Activated naive CD8-positive, alpha-beta T cell (primary cell): Measurements from ENCODE around the gene TMEM45A.
"Not testable (repeated sequence)": the region's sequence is repeated elsewhere in the genome, so short reads cannot be mapped to it uniquely, and the experiment has no call there.

Experiments used
- H3K27ac Mint-ChIP-seq: one replicate; pipeline ENCODE4 v1.8.0; 2021; ENCODE audit warnings: mixed read lengths
- H3K27me3 Mint-ChIP-seq: one replicate; pipeline ENCODE4 v1.8.0; 2021; ENCODE audit warnings: mixed read lengths
- H3K36me3 Mint-ChIP-seq: one replicate; pipeline ENCODE4 v1.8.0; 2021; ENCODE audit warnings: mixed read lengths
- H3K4me1 Mint-ChIP-seq: one replicate; pipeline ENCODE4 v1.8.0; 2021; ENCODE audit warnings: low read depth, mixed read lengths
- H3K4me3 Mint-ChIP-seq: one replicate; pipeline ENCODE4 v1.8.0; 2021; ENCODE audit warnings: mild to moderate bottlenecking, mixed read lengths
- H3K9me3 Mint-ChIP-seq: one replicate; pipeline ENCODE4 v1.8.0; 2021; ENCODE audit warnings: low read depth, mixed read lengths

The TMEM45A gene

DNA sequence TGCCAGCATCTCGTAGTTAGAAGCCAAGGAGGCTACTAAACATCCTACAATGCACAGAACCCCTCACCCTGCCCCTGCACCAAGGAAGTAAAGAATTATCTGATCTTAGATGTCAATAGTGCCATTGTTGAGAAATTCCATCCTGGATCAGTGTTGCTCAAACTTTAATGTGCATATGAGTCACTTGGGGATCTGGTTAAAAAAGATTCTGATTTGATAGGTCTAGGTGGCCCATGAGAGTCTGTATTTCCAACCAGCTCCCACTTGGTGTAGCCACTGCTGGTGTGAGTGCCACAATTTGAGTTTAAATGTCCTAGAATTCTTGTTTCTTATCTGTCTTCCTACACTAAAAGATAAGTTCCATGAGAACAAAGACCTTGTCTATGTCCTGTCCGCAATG lies 43.7 kb downstream of the TMEM45A start:
- Mint-ChIP-seq H3K4me1 (no peaks in the 10 kb centered on the region), H3K36me3 (no peaks in the 10 kb centered on the region), H3K9me3 (peaks cover 3% of the 10 kb centered on the region), H3K27ac (no peak overlapping the region), H3K4me3 (no peak overlapping the region), H3K27me3 (peaks cover 2% of the 10 kb centered on the region)

DNA sequence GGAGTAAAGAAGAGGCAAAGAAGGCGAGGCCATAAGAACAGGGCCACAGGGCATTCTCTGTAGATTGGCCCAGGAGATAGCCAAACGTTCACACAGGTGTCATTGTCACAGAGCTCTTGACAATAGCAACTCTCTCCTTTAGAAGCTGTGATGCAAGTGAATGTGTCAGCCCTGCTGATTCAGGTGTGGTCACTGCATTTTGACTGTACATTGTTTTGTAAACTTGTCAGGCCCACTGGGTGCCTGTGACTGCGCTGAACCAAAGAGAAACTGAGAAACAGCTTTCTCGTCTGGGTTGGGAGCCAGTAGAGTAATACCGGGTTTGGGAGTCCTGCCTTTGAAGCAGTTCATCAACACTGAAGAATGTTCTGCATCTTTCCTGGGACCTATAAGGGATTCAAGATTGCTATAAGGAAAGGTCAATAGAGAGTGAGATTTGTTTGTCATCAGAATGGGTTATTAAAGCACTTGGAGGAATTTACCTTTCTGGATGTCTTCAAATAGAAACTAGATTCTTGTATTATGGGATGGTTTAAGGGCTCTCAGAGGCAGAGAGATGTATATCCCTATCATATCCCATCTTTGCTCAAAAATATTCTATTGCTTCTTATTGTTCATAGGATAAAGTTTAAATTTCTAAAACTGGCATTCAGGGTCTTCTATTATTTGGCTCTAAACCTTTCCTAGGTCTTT lies 45.4 kb downstream of the TMEM45A start:
- H3K4me3 Mint-ChIP-seq, result no peak overlapping the region
- H3K36me3 Mint-ChIP-seq, result no peaks in the 10 kb centered on the region
- peaks cover 11% of the 10 kb centered on the region for H3K9me3 Mint-ChIP-seq
- H3K27me3 Mint-ChIP-seq, result peaks cover 2% of the 10 kb centered on the region
- H3K4me1 Mint-ChIP-seq, result no peaks in the 10 kb centered on the region
- H3K27ac Mint-ChIP-seq, result no peak overlapping the region

DNA sequence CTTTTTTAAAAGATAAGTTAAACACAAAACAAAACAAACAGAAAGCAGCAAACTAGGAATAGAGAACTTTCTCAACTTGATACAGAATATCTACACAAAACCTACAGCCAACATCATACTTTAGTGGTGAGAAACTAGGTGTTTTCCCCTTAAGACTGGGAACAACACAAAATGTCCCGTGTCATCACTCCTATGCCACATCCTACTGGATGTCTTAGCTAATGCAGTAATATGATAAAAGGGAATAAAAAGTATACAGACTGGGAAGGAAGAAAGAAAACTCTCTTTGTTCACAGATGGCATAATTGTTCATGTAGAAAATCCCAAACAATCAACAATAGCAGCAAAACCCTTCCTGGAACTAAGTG lies 45.9 kb downstream of the TMEM45A start:
- no peaks in the 10 kb centered on the region for H3K36me3 Mint-ChIP-seq
- H3K4me1 Mint-ChIP-seq, result no peaks in the 10 kb centered on the region
- peaks cover 2% of the 10 kb centered on the region for H3K27me3 Mint-ChIP-seq
- peaks cover 11% of the 10 kb centered on the region for H3K9me3 Mint-ChIP-seq
- no peak overlapping the region for H3K27ac Mint-ChIP-seq
- no peak overlapping the region for H3K4me3 Mint-ChIP-seq

DNA sequence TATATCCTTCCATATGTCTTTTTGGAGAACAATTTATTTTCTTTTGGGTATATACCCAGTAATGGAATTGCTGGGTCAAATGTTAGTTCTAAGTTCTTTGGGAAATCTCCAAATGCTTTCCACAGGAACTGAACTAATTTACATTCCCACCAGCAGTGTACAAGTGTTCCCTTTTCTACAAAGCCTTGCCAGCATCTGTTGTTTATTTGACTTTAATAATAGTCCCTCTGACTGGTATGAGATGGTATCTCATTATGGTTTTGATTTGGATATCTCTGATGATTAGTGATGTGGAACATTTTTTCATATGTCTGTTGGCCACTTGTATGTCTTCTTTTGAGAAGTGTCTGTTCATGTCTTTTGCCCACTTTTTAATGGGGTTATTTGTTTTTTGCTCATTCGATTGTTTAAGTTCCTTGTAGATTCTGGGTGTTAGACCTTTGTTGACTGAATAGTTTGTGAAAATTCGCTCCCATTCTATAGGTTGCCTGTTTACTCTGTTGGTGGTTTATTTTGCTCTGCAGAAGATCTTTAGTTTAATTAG lies 48.4 kb downstream of the TMEM45A start:
- H3K9me3 Mint-ChIP-seq, result peaks cover 11% of the 10 kb centered on the region
- no peaks in the 10 kb centered on the region for H3K4me1 Mint-ChIP-seq
- peaks cover 6% of the 10 kb centered on the region for H3K27me3 Mint-ChIP-seq
- H3K27ac Mint-ChIP-seq, result no peak overlapping the region
- no peak overlapping the region for H3K4me3 Mint-ChIP-seq
- H3K36me3 Mint-ChIP-seq, result no peaks in the 10 kb centered on the region

DNA sequence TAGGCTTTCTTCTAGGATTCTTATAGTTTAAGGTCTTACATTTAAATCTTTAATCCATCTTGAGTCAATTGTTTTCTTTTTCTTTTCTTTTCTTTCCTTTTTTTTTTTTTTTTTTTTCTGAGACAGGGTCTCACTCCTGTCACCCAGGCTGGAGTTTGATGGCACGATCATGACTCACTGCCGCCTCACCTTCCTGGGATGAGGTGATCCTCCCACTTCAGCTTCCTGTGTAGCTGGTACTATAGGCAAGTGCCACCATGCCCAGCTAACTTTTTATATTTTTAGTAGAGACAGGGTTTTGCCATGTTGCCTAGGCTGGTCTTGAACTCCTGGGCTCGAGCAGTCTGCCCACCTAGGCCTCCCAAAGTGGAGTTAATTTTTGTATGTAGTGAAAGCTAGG lies 49.0 kb downstream of the TMEM45A start:
- H3K27ac Mint-ChIP-seq, H3K27me3 Mint-ChIP-seq, H3K4me1 Mint-ChIP-seq, H3K4me3 Mint-ChIP-seq, H3K36me3 Mint-ChIP-seq: not testable (repeated sequence)
- H3K9me3 Mint-ChIP-seq, result peaks cover 11% of the 10 kb centered on the region

DNA sequence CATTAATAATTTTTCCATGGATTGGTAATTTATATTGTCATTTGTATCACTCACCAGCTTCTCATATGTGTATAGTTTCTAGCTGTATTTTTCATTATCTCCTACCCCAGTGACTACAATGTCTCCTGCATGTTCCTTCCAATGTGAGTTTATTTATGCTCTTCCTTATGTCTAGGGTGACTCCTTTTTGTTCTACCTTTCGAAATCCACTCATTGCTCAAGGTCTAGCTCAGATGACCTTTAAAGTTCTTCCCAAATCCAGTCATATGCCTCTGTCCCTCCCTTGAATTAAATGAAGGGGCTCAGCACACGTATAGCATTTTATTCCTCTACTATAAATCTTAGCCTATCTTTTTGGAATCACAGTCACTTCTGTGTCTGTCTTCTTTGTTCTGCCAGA lies 53.0 kb downstream of the TMEM45A start:
- Mint-ChIP-seq H3K4me1 (no peaks in the 10 kb centered on the region), H3K36me3 (no peaks in the 10 kb centered on the region), H3K27ac (no peak overlapping the region), H3K4me3 (no peak overlapping the region), H3K27me3 (peaks cover 14% of the 10 kb centered on the region), H3K9me3 (peaks cover 11% of the 10 kb centered on the region)

DNA sequence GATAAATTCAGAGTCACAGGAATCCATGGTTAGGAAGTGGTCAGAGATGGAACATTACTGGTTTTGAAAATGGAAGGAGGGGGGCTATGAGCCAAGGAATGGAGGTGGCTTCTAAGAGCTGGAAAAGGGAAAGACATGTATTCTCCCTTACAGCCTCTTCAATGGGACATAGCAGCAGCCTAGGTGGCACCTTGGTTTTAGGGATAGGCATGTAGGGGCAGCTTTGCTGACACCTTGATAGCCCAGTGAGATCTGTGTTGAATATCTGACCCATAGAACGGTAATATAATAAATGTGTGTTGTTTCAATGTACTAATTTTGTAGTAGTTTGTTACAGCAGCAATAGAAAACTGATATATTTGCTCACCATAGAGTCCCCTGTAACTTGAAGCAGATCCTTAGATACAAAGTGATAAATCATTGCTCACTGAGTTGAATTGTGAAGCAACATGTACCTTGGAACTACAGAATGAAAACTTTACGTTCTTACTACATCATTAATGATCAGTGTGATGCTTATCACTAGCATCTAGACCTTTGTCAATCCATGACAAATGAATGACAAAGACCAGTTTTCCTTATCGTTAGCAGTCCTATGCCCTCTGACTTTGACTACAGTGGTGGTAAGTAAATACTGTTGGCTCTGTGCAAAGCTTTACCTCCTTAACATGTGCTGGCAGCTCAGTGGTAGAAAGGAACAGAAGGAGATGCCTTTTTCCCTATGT lies 53.8 kb downstream of the TMEM45A start:
- H3K4me1 Mint-ChIP-seq, result no peaks in the 10 kb centered on the region
- no peaks in the 10 kb centered on the region for H3K36me3 Mint-ChIP-seq
- H3K9me3 Mint-ChIP-seq, result peaks cover 7% of the 10 kb centered on the region
- no peak overlapping the region for H3K27ac Mint-ChIP-seq
- peaks cover 11% of the 10 kb centered on the region for H3K27me3 Mint-ChIP-seq
- no peak overlapping the region for H3K4me3 Mint-ChIP-seq

DNA sequence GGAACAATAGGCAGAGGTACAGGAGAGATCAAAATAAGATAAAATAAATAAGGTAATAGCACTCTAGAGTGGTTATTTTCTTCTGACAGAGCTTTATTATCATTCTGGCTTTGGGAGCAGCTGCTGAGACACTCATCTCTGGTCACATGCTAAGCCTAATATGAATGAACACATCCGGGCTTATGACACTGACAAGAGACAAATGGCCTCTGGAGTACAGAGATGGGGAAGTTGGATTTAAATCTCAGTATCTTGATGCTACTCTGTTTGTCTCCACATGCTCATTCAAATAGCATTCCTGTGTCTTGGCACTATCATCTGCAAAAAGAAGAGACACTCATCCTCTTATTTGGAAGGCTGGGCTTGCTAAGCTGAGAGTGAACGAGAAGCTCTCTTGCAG lies 55.6 kb downstream of the TMEM45A start:
- Mint-ChIP-seq H3K27ac (no peak overlapping the region), H3K9me3 (no peaks in the 10 kb centered on the region), H3K4me3 (no peak overlapping the region), H3K36me3 (no peaks in the 10 kb centered on the region), H3K27me3 (peaks cover 11% of the 10 kb centered on the region), H3K4me1 (no peaks in the 10 kb centered on the region)

DNA sequence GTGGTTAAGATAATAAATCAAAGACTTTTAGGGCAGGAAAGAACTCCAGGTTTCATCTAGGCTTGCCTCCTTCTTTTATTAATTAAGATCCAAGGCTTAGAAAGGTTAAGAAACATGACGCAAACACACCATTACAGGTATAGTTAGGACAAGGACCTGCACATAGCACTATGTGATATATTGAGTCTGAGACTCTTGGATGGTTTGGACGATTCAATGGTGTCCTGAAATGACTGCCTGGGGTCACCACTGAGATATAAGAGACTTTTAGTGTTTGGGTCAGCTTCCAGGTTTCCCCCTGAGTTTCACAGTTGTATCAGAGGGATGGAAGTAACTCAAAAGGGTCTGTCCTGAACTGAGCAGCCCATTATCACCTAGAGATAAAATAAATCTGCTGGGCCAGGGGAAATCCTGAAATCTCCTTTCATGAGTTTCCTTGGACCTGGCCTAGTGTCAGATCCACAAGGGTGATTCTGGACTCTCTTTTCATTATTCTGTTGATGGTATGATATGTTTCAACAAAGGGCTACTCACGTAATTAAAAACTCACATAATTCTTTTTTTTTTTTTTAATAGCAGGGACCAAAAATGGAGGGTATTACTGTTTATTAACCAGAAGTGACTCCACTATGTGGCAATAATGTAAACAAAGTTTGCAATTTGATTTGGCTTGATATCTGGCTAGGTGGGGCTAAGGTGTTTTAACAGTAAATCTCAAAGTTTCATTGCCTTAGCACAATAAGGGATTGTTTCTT lies 61.4 kb downstream of the TMEM45A start:
- no peak overlapping the region for H3K27ac Mint-ChIP-seq
- peaks cover 4% of the 10 kb centered on the region for H3K27me3 Mint-ChIP-seq
- H3K9me3 Mint-ChIP-seq, result no peaks in the 10 kb centered on the region
- H3K4me3 Mint-ChIP-seq, result no peak overlapping the region
- H3K4me1 Mint-ChIP-seq, result no peaks in the 10 kb centered on the region
- no peaks in the 10 kb centered on the region for H3K36me3 Mint-ChIP-seq

DNA sequence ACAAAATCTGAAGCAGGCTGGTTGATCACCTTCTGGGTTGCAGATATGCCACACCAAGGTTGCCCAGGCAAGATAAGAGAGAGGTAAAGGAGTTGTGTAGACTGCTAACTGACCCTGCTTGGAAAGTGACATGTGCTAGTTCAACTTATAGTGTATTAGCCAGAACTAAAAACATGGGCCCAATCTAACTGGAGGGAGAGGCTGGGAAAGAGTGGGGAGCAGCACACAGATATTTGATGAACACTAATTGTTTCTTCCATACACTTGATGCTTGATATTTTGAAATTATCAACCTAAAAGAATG lies 61.9 kb downstream of the TMEM45A start:
- H3K36me3 Mint-ChIP-seq, result no peaks in the 10 kb centered on the region
- no peak overlapping the region for H3K27ac Mint-ChIP-seq
- no peaks in the 10 kb centered on the region for H3K4me1 Mint-ChIP-seq
- peaks cover 4% of the 10 kb centered on the region for H3K27me3 Mint-ChIP-seq
- no peaks in the 10 kb centered on the region for H3K9me3 Mint-ChIP-seq
- no peak overlapping the region for H3K4me3 Mint-ChIP-seq

DNA sequence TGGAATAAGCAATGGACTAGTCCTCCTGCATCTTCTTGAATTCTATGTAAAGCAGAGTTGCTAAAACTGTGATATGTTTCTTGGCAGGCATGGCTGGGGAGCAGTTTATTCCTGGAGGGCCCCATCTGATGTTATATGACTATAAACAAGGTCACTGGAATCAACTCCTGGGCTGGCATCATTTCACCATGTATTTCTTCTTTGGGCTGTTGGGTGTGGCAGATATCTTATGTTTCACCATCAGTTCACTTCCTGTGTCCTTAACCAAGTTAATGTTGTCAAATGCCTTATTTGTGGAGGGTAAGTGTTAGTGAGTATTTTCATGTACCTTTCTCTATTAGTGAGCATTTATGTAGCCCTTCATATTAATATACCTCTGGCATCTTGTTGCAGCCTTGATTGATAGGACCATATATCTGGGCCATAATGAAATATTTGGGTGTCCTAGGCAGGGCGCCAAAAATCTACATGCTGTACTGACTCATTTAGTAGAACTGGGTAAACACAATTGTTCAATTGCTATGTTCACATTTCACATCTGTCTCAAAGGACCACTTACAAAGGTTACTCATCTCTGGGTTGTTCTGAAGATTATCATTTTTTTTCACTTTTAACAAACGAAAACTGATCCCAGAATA lies 64.4 kb downstream of the TMEM45A start:
- no peak overlapping the region for H3K27ac Mint-ChIP-seq
- H3K27me3 Mint-ChIP-seq, result peaks cover 4% of the 10 kb centered on the region
- H3K4me3 Mint-ChIP-seq, result no peak overlapping the region
- H3K36me3 Mint-ChIP-seq, result no peaks in the 10 kb centered on the region
- no peaks in the 10 kb centered on the region for H3K9me3 Mint-ChIP-seq
- no peaks in the 10 kb centered on the region for H3K4me1 Mint-ChIP-seq

DNA sequence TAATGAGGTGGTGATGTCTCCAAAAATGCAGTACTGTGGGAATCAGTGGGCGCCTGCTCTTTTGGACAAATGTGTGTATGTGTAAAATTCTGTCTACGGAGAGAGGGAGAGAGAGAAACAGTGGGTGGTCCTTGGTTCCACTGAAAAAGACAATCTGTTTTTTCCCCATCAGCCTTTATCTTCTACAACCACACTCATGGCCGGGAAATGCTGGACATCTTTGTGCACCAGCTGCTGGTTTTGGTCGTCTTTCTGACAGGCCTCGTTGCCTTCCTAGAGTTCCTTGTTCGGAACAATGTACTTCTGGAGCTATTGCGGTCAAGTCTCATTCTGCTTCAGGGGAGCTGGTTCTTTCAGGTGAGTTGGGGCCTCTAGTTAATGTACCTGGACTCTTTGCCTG lies 65.8 kb downstream of the TMEM45A start:
- H3K27ac Mint-ChIP-seq, result no peak overlapping the region
- H3K4me1 Mint-ChIP-seq, result no peaks in the 10 kb centered on the region
- no peak overlapping the region for H3K4me3 Mint-ChIP-seq
- peaks cover 4% of the 10 kb centered on the region for H3K27me3 Mint-ChIP-seq
- no peaks in the 10 kb centered on the region for H3K9me3 Mint-ChIP-seq
- H3K36me3 Mint-ChIP-seq, result no peaks in the 10 kb centered on the region

DNA sequence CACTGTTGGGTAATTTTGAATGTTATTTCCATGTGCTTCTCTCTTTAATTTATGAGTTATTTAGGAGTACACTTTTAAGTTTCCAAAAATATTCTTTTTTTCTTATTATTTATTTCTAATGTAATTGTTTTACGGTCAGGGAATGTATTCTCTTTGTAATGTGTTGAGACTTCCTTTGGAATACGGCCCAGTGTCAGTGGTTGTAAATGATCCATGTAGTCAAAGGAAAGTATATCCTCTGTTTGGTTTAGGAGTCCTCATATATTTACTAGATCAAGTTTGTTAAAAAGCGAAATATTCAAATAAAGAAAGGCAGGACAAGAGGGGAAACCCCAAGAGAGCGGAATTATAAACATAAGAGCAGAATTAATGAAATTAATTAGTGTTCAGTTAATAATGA lies 68.0 kb downstream of the TMEM45A start:
- no peak overlapping the region for H3K4me3 Mint-ChIP-seq
- H3K27me3 Mint-ChIP-seq, result peaks cover 4% of the 10 kb centered on the region

DNA sequence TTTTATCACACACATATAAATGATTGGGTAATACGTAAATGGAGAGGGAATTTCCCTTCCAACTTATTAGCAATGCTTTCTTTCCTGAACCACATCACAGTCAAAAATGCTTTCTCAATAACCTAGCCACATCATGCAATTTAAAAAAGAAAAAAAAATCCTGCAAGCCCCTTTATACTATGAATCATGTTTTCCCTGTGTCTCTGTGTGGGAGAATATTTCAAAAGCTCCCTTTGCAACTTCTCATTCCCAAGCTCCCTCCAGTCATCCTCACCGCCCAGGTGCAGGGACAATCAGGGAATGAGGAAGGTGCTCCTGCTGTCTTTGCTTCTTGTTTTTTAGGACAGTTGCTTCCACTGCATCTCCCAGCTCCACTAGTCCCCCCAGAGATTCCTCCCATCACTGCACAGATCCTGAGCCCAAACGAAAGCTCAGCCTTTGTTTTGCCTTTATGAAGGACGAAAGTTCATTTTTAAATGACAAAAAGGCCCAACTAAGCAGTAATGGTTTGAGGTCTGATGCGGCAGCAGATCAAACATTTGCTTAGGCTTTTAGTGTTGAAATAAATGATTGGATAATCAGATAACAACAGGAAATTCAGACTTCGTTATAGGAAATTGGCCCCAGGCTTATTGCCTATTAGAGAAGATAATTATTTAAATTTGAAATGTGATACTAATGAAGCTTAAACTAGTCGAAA lies 69.2 kb downstream of the TMEM45A start:
- H3K27ac Mint-ChIP-seq, result no peak overlapping the region
- H3K27me3 Mint-ChIP-seq, result peaks cover 4% of the 10 kb centered on the region
- no peaks in the 10 kb centered on the region for H3K4me1 Mint-ChIP-seq
- H3K9me3 Mint-ChIP-seq, result no peaks in the 10 kb centered on the region
- no peaks in the 10 kb centered on the region for H3K36me3 Mint-ChIP-seq
- no peak overlapping the region for H3K4me3 Mint-ChIP-seq

More for the DNA sequence above, 68.0 kb downstream of the TMEM45A start:
- no peak overlapping the region for H3K27ac Mint-ChIP-seq
- H3K36me3 Mint-ChIP-seq, result no peaks in the 10 kb centered on the region
- no peaks in the 10 kb centered on the region for H3K9me3 Mint-ChIP-seq
- no peaks in the 10 kb centered on the region for H3K4me1 Mint-ChIP-seq
